ENCODE data around the gene SESTD1. TPM values are rescaled to one million over a fixed set of nuclear protein-coding genes. Genes with fewer than 3 reads are reported as not detected.
A peak's percentile ranks its signal among the peaks of the same experiment; 100 is the strongest.

SESTD1 gene
- total and polyA plus RNA-seq, 2 experiments from 2014 or later: 10.5 to 19.4 TPM

GRCh38 chr2:179174240-179174639 is 90.4 kb downstream of the SESTD1 start:
- no peak for DNase-seq (ENCODE audit: low read depth in 1 of 2, low spot score in 1 of 2)
- no peak overlapping the region for H3K4me3 ChIP-seq
- H3K27ac ChIP-seq: no peak overlapping the region
- H3K4me1 ChIP-seq (ENCODE audit: low read depth): peaks cover 9% of the 10 kb centered on the region
- peaks cover 4% of the 10 kb centered on the region for H3K36me3 ChIP-seq
- no peaks in the 10 kb centered on the region for H3K9me3 ChIP-seq (ENCODE audit: low read depth)
- no peak for TF ChIP-seq CTCF (IDR thresholded peaks at IDR 0.05; ENCODE audit: low read depth, low read length)
- H3K27me3 ChIP-seq: no peaks in the 10 kb centered on the region

- peaks cover 4% of the 10 kb centered on the region for H3K36me3 ChIP-seq
Observed at GRCh38 chr2:179172894-179173293, 91.7 kb downstream of the SESTD1 start.

GRCh38 chr2:179171371-179171770 is 93.3 kb downstream of the SESTD1 start:
- Histone ChIP-seq H3K27ac (no peak overlapping the region), H3K4me1 (ENCODE audit: low read depth) (peaks cover 9% of the 10 kb centered on the region), H3K36me3 (peaks cover 4% of the 10 kb centered on the region), H3K4me3 (no peak overlapping the region), H3K27me3 (no peaks in the 10 kb centered on the region), H3K9me3 (ENCODE audit: low read depth) (no peaks in the 10 kb centered on the region)
- DNase-seq (ENCODE audit: low read depth in 1 of 2, low spot score in 1 of 2): no peak
- no peak for TF ChIP-seq CTCF (IDR thresholded peaks at IDR 0.05; ENCODE audit: low read depth, low read length)

More at GRCh38 chr2:179172894-179173293, 91.7 kb downstream of the SESTD1 start:
- H3K27ac ChIP-seq: peak overlapping the region; percentile 21
- DNase-seq (ENCODE audit: low read depth in 1 of 2, low spot score in 1 of 2): peak in 1 of 2 donors; percentile 44
- no peak overlapping the region for H3K4me3 ChIP-seq
- no peaks in the 10 kb centered on the region for H3K9me3 ChIP-seq (ENCODE audit: low read depth)
- H3K4me1 ChIP-seq (ENCODE audit: low read depth): peaks cover 9% of the 10 kb centered on the region
- TF ChIP-seq CTCF (IDR thresholded peaks at IDR 0.05; ENCODE audit: low read depth, low read length): no peak
- H3K27me3 ChIP-seq: no peaks in the 10 kb centered on the region

- Histone ChIP-seq H3K27me3 (no peaks in the 10 kb centered on the region), H3K4me3 (no peak overlapping the region), H3K4me1 (ENCODE audit: low read depth) (peaks cover 9% of the 10 kb centered on the region), H3K9me3 (ENCODE audit: low read depth) (no peaks in the 10 kb centered on the region), H3K27ac (no peak overlapping the region), H3K36me3 (peaks cover 4% of the 10 kb centered on the region)
- no peak for TF ChIP-seq CTCF (IDR thresholded peaks at IDR 0.05; ENCODE audit: low read depth, low read length)
- DNase-seq (ENCODE audit: low read depth in 1 of 2, low spot score in 1 of 2): no peak
Observed at GRCh38 chr2:179170901-179171300, 93.7 kb downstream of the SESTD1 start.

- Histone ChIP-seq H3K27ac (no peak overlapping the region), H3K4me1 (ENCODE audit: low read depth) (no peaks in the 10 kb centered on the region), H3K27me3 (no peaks in the 10 kb centered on the region), H3K9me3 (ENCODE audit: low read depth) (no peaks in the 10 kb centered on the region), H3K36me3 (no peaks in the 10 kb centered on the region), H3K4me3 (no peak overlapping the region)
- TF ChIP-seq CTCF (IDR thresholded peaks at IDR 0.05; ENCODE audit: low read depth, low read length): no peak
- peak in 1 of 2 donors; percentile 4 for DNase-seq (ENCODE audit: low read depth in 1 of 2, low spot score in 1 of 2)
Observed at GRCh38 chr2:179165356-179166000, 99.2 kb downstream of the SESTD1 start.
